HepG2 (cell line): Measurements from ENCODE around the gene MYCBPAP. TPM values are rescaled to one million over a fixed set of nuclear protein-coding genes. Genes with fewer than 3 reads are reported as not detected.

Source experiments
- ATRX ChIP-seq: sonication (generic); formaldehyde crosslinking; IDR thresholded peaks from 2 replicates; pipeline ENCODE4 v1.4.0; 2020; ENCODE audit warnings: missing genetic modification reagents, borderline replicate concordance
- BATF2 ChIP-seq: sonication (generic); formaldehyde crosslinking; IDR thresholded peaks from 2 replicates; pipeline ENCODE4 v1.8.0; 2022; ENCODE audit warnings: mild to moderate bottlenecking, missing genetic modification reagents, moderate library complexity
- BRCA1 ChIP-seq: sonication (generic); formaldehyde crosslinking; IDR thresholded peaks from 2 replicates; pipeline ENCODE4 v1.4.0; 2020; ENCODE audit warnings: missing genetic modification reagents
- DMAP1 ChIP-seq: IDR thresholded peaks from 2 replicates; pipeline ENCODE4 v1.6.1; 2016
- HDAC6 ChIP-seq: fragments of 200-600 bp; sonication (generic); IDR thresholded peaks from 2 replicates; pipeline ENCODE4 v1.7.0; 2017; ENCODE audit warnings: mild to moderate bottlenecking, antibody characterized with exemption, low read length, low read depth
- HNF1A ChIP-seq, 2 experiments: sonication (generic) in 1 of 2; formaldehyde crosslinking in 1 of 2; IDR thresholded peaks; 2 replicates each; pipeline versions ENCODE4 v1.4.0 to v1.6.1; 2016 to 2020; ENCODE audit warnings: borderline replicate concordance in 1 of 2, low read depth in 1 of 2, mild to moderate bottlenecking in 1 of 2, missing genetic modification reagents in 1 of 2
- SNAPC2 ChIP-seq: sonication (generic); formaldehyde crosslinking; IDR thresholded peaks from 2 replicates; pipeline ENCODE4 v1.8.1; 2022; ENCODE audit warnings: mild to moderate bottlenecking, missing genetic modification reagents
- TCF7L2 ChIP-seq: IDR thresholded peaks from 2 replicates; pipeline ENCODE4 v1.6.1; 2011; ENCODE audit warnings: mild to moderate bottlenecking, low read depth, low read length, moderate library complexity
- TSC22D2 ChIP-seq: sonication (generic); formaldehyde crosslinking; IDR thresholded peaks from 2 replicates; pipeline ENCODE4 v1.5.1; 2020; ENCODE audit warnings: missing genetic modification reagents, mild to moderate bottlenecking, borderline replicate concordance
- ZBTB2 ChIP-seq: sonication (generic); formaldehyde crosslinking; IDR thresholded peaks from 2 replicates; pipeline ENCODE4 v1.8.0; 2022; ENCODE audit warnings: low read depth, missing genetic modification reagents
- ZBTB38 ChIP-seq: sonication (generic); formaldehyde crosslinking; IDR thresholded peaks from 2 replicates; pipeline ENCODE4 v1.5.1; 2020; ENCODE audit warnings: mild to moderate bottlenecking, missing genetic modification reagents
- ZNF350 ChIP-seq: sonication (generic); formaldehyde crosslinking; IDR thresholded peaks from 2 replicates; pipeline ENCODE4 v1.4.0; 2020; ENCODE audit warnings: mild to moderate bottlenecking, low read depth, missing genetic modification reagents, borderline replicate concordance
- ZNF382 ChIP-seq: sonication (generic); formaldehyde crosslinking; IDR thresholded peaks from 2 replicates; pipeline ENCODE4 v1.5.0; 2020; ENCODE audit warnings: missing genetic modification reagents, mild to moderate bottlenecking, borderline replicate concordance
- ZNF414 ChIP-seq: sonication (generic); formaldehyde crosslinking; IDR thresholded peaks from 2 replicates; pipeline ENCODE4 v1.5.0; 2020; ENCODE audit warnings: missing genetic modification reagents
- ZNF546 ChIP-seq: sonication (generic); formaldehyde crosslinking; conservative IDR thresholded peaks from 2 replicates; pipeline ENCODE4 v1.8.1; 2023; ENCODE audit warnings: mild to moderate bottlenecking, missing genetic modification reagents
- ZNF800 ChIP-seq: sonication (generic); formaldehyde crosslinking; IDR thresholded peaks from 2 replicates; pipeline ENCODE4 v1.4.0; 2020; ENCODE audit warnings: missing genetic modification reagents
- ZNF883 ChIP-seq: sonication (generic); formaldehyde crosslinking; IDR thresholded peaks from 2 replicates; pipeline ENCODE4 v1.5.1; 2020; ENCODE audit warnings: mild to moderate bottlenecking, missing genetic modification reagents; ENCODE audit errors: not compliant biosample characterization
- polyA plus RNA-seq, 8 experiments: library from polyadenylated mRNA; depleted of rRNA in 3 of 8; stranded (reverse) in 7 of 8; unstranded in 1 of 8; fragments of >200 nt; fragmentation: Illumina TruSeq in 4 of 8; extraction: Trizol in 4 of 8; gene quantifications; 2 replicates each; pipeline versions ENCODE4 v1.2.1 to v1.2.3, GENCODE V29; 2011 to 2016; ENCODE audit warnings: low read depth in 4 of 8, missing spikeins in 1 of 8, mixed read lengths in 1 of 8; ENCODE audit not compliant: insufficient read depth in 1 of 8
- total RNA-seq, 5 experiments: library from RNA; depleted of rRNA; stranded (reverse); fragments of >200 nt; fragmentation: Illumina TruSeq; extraction: Trizol; gene quantifications; 2 replicates each; pipeline ENCODE4 v1.2.3, GENCODE V29; 2016; ENCODE audit warnings: low read depth in 1 of 5

MYCBPAP gene
- total and polyA plus RNA-seq, 2 of the 13 experiments (the other 11 are each of a cell fraction or from before 2014, with no cell fraction given) = 0.22 to 0.24 TPM

GRCh38 chr17:50478391-50479381 is 29.6 kb upstream of the MYCBPAP start, which contains the start of gene RSAD1 (continued):
- peak; percentile 91 for TF ChIP-seq ZBTB2 (CRISPR knock-in tag)
- TF ChIP-seq ZNF382 (CRISPR knock-in tag) = no peak
- TF ChIP-seq ZNF883 (CRISPR knock-in tag) = peak; percentile 88
- TF ChIP-seq BATF2 = 0 out of 2 replicates have a peak, but pooled peaks have one; percentile 18
- TF ChIP-seq BRCA1 = peak; percentile 78; the same call in 1 of the 2 replicates
- TF ChIP-seq ZNF546 (CRISPR knock-in tag) = peak; percentile 92; the same call in 1 of the 2 replicates
- peak; percentile 82; the same call in 1 of the 2 replicates for TF ChIP-seq DMAP1
- TF ChIP-seq ZNF800 (CRISPR knock-in tag) = peak; percentile 99
- peak; percentile 91 for TF ChIP-seq ZBTB38 (CRISPR knock-in tag)
- no peak; the same call in 1 of the 2 replicates for TF ChIP-seq TSC22D2 (CRISPR knock-in tag)
- TF ChIP-seq TCF7L2 = no peak
- no peak for TF ChIP-seq HDAC6
- peak; percentile 49 for TF ChIP-seq ZNF350
- TF ChIP-seq ATRX (CRISPR knock-in tag) = no peak
- TF ChIP-seq HNF1A (IDR thresholded peaks at IDR 0.05; ENCODE audit: low read depth) = 0 out of 2 replicates have a peak, but pooled peaks have one; percentile 12
- TF ChIP-seq HNF1A (CRISPR knock-in tag; IDR thresholded peaks at IDR 0.05; ENCODE audit: borderline replicate concordance) = peak; percentile 76
- peak; percentile 89 for TF ChIP-seq SNAPC2
- peak; percentile 71; the same call in 1 of the 2 replicates for TF ChIP-seq ZNF414 (CRISPR knock-in tag)
